ENCODE measurements around the gene LEF1. TPM values are rescaled to one million over a fixed set of nuclear protein-coding genes. Genes with fewer than 3 reads are reported as not detected.

The LEF1 gene
- total and polyA plus RNA-seq, 8 donors = 4.1 to 49.4 (median 33.8) TPM

DNA sequence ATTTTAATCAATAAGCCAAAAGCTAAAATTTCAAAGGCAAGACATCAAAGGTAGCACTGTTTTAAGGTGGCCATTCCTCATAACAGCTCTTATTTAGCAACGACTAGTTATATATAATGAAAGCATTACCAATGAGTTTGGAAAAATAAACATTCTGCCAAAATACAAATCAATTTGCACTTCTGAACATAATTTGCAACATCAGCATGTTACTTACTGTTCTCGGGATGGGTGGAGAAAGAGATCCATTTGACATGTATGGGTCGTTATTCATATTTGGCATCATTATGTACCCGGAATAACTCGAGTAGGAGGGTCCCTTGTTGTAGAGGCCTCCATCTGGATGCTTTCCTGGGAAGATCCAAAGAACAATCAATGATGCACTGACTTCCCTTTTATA lies 5.4 kb downstream of the LEF1 start:
- H3K9me3 ChIP-seq = no peaks in the 10 kb centered on the region
- DNase-seq (no peak), ATAC-seq (no peak)
- H3K4me3 ChIP-seq = no peak overlapping the region
- H3K27ac ChIP-seq = no peak overlapping the region
- intact Hi-C loops (cut with DNase I) = no loop called here
- TF ChIP-seq, protein P1, sequence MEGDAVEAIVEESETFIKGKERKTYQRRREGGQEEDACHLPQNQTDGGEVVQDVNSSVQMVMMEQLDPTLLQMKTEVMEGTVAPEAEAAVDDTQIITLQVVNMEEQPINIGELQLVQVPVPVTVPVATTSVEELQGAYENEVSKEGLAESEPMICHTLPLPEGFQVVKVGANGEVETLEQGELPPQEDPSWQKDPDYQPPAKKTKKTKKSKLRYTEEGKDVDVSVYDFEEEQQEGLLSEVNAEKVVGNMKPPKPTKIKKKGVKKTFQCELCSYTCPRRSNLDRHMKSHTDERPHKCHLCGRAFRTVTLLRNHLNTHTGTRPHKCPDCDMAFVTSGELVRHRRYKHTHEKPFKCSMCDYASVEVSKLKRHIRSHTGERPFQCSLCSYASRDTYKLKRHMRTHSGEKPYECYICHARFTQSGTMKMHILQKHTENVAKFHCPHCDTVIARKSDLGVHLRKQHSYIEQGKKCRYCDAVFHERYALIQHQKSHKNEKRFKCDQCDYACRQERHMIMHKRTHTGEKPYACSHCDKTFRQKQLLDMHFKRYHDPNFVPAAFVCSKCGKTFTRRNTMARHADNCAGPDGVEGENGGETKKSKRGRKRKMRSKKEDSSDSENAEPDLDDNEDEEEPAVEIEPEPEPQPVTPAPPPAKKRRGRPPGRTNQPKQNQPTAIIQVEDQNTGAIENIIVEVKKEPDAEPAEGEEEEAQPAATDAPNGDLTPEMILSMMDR (IDR thresholded peaks at IDR 0.05) = no peak
- H3K36me3 ChIP-seq = no peaks in the 10 kb centered on the region
- peaks cover 50 to 82% of the 10 kb centered on the region in 2 donors for H3K27me3 ChIP-seq
- H3K4me1 ChIP-seq = peaks cover 0 to 17% of the 10 kb centered on the region in 2 donors

DNA sequence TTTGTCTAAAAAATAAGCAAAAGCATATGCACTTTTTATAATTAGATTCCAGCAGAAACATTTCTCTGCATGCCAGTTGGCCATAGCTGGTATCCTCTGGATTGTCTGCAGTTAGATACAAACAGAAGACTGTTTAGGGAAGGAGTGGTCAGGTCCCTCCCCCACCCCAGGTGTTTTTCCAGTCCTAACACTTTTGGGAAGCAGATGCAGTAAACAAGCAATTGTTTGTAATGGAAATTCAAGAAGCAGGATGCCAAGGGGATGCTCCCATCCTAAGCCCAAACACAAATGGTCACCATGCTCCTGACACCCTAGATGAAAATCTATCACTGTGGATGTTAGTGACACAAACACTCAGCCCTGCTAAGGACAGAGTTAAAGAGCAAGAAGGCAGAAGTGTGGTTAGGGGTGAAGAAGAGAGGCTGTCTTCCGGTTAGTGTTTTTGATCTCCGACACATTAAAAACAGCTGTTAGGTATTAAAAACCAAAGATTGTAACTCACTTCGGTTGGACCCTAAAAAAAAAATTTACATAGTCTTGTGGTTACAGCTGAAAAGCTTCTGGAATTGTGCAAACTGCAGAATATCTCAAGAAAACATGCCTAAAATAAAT lies 7.9 kb downstream of the LEF1 start:
- Histone ChIP-seq H3K4me3 (no peak overlapping the region), H3K36me3 (no peaks in the 10 kb centered on the region), H3K9me3 (no peaks in the 10 kb centered on the region), H3K27me3 (peaks cover 37 to 63% of the 10 kb centered on the region in 2 donors), H3K4me1 (no peaks in the 10 kb centered on the region), H3K27ac (no peak overlapping the region)
- ATAC-seq (no peak), DNase-seq (no peak)
- intact Hi-C loops (cut with DNase I) = no loop called here
- TF ChIP-seq, protein P1 (IDR thresholded peaks at IDR 0.05) = no peak

DNA sequence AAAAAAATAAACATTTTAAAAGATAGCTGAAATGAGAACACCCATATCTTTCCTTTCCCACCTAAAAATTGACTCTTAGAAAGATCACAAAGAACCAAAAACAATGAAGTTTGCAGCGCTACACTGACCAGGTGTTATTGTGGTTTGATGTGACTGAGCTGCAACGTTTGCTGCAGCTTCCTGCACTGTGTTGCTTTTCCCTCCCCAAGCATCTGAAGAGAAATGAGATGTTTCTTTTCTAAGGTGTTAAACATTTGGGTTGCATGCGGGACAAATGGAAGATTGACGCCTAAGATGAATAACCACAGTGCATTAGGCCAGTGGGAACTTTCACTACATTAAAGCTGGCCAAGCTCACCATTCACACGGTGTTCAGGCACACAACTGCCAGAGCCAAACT lies 8.9 kb downstream of the LEF1 start:
- Histone ChIP-seq H3K4me3 (no peak overlapping the region), H3K4me1 (no peaks in the 10 kb centered on the region), H3K27ac (no peak overlapping the region), H3K27me3 (peaks cover 29 to 57% of the 10 kb centered on the region in 2 donors), H3K36me3 (no peaks in the 10 kb centered on the region), H3K9me3 (no peaks in the 10 kb centered on the region)
- TF ChIP-seq, protein P1 (IDR thresholded peaks at IDR 0.05) = no peak
- intact Hi-C loops (cut with DNase I) = loop anchor here in 1 of 2 donors (10.0 kb wide), 1 partner anchor 1015 kb away; no protein-coding TSS in a partner anchor
- no peak for ATAC-seq
- no peak for DNase-seq

DNA sequence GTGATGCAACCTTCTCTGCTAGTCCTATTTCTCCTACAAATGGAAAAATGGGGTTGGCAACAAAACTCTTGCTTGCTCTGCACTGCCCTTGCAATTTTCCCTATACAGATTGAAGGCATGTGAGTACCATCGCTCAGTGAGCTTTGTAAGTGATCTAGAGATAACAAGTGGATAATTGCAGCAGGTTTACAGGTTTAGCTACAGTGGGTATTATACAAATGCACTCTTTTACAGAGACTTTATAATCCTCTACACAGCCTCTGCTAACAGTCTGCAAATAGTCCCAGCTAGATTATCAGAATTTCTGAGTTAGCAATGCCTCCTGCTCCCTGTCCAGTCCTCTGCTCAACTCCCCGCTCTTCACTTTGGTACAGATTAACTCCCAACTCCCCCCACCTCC lies 11.1 kb downstream of the LEF1 start:
- Histone ChIP-seq H3K36me3 (no peaks in the 10 kb centered on the region), H3K27ac (no peak overlapping the region), H3K27me3 (peaks cover 12 to 35% of the 10 kb centered on the region in 2 donors), H3K4me3 (no peak overlapping the region), H3K4me1 (no peaks in the 10 kb centered on the region), H3K9me3 (no peaks in the 10 kb centered on the region)
- no peak for DNase-seq
- TF ChIP-seq, protein P1 (IDR thresholded peaks at IDR 0.05) = no peak
- intact Hi-C loops (cut with DNase I) = loop anchor here in 1 of 2 donors (10.0 kb wide), 1 partner anchor 1017 kb away; no protein-coding TSS in a partner anchor
- no peak for ATAC-seq

DNA sequence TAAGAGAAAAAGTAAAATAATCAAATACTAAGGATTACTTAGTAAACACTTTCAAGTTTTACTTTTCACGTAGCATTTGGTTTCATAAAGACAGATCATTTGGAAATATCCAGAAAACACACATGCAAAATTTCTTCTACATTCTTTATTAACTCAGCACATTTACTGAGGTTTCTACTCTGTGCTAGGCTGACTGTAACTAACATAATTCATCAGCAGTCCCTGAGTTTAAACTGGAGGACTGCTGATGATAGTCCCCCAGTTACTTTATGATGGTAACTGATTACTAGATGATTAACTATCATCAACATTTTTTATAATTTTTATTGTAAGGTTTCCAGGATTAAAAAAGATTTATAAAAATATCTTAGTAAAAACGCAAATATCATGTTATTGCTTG lies 12.3 kb downstream of the LEF1 start:
- TF ChIP-seq, protein P1 (IDR thresholded peaks at IDR 0.05) = no peak
- no peak for ATAC-seq
- intact Hi-C loops (cut with DNase I) = loop anchor here in 1 of 2 donors (10.0 kb wide), 1 partner anchor 1018 kb away; no protein-coding TSS in a partner anchor
- no peaks in the 10 kb centered on the region for H3K9me3 ChIP-seq
- DNase-seq = no peak
- H3K27ac ChIP-seq = no peak overlapping the region
- H3K4me3 ChIP-seq = no peak overlapping the region
- H3K27me3 ChIP-seq = peaks cover 4 to 25% of the 10 kb centered on the region in 2 donors
- no peaks in the 10 kb centered on the region for H3K4me1 ChIP-seq
- H3K36me3 ChIP-seq = no peaks in the 10 kb centered on the region

Data from left lung (tissue), 10 donors.